HepG2 (cell line): ENCODE measurements around the gene TMEM200A. TPM values are rescaled to one million over a fixed set of nuclear protein-coding genes. Genes with fewer than 3 reads are reported as not detected.

Experiments
- ADNP ChIP-seq: sonication (generic); formaldehyde crosslinking; IDR thresholded peaks from 2 replicates; pipeline ENCODE4 v1.4.0; 2020; ENCODE audit warnings: missing genetic modification reagents
- FOXK2 ChIP-seq: fragments of 450-650 bp; IDR thresholded peaks from 2 replicates; pipeline ENCODE4 v1.6.1; 2016
- SAFB2 ChIP-seq: sonication (generic); formaldehyde crosslinking; IDR thresholded peaks from 2 replicates; pipeline ENCODE4 v1.5.1; 2020; ENCODE audit warnings: missing genetic modification reagents, low read depth, mild to moderate bottlenecking, borderline replicate concordance
- SETDB1 ChIP-seq: sonication (generic); formaldehyde crosslinking; IDR thresholded peaks from 2 replicates; pipeline ENCODE4 v1.5.1; 2020; ENCODE audit warnings: missing genetic modification reagents, mild to moderate bottlenecking, borderline replicate concordance
- SOX5 ChIP-seq: IDR thresholded peaks from 2 replicates; pipeline ENCODE4 v1.6.1; 2016; ENCODE audit warnings: borderline replicate concordance
- TARDBP ChIP-seq: sonication (generic); formaldehyde crosslinking; IDR thresholded peaks from 2 replicates; pipeline ENCODE4 v1.8.0; 2022; ENCODE audit warnings: mild to moderate bottlenecking, missing genetic modification reagents
- THAP11 ChIP-seq: IDR thresholded peaks from 2 replicates; pipeline ENCODE4 v1.6.1; 2016; ENCODE audit warnings: missing biosample characterization, missing genetic modification reagents
- ZBTB20 ChIP-seq: sonication (generic); formaldehyde crosslinking; IDR thresholded peaks from 2 replicates; pipeline ENCODE4 v1.8.1; 2023; ENCODE audit warnings: missing genetic modification reagents, low read depth, mild to moderate bottlenecking, borderline replicate concordance
- ZBTB7B ChIP-seq: sonication (generic); formaldehyde crosslinking; IDR thresholded peaks from 2 replicates; pipeline ENCODE4 v1.4.0; 2020; ENCODE audit warnings: missing genetic modification reagents
- ZNF251 ChIP-seq: sonication (generic); formaldehyde crosslinking; IDR thresholded peaks from 2 replicates; pipeline ENCODE4 v1.9.0; 2021; ENCODE audit warnings: mild to moderate bottlenecking, missing genetic modification reagents
- ZNF432 ChIP-seq: sonication (generic); formaldehyde crosslinking; IDR thresholded peaks from 2 replicates; pipeline ENCODE4 v1.5.0; 2020; ENCODE audit warnings: missing genetic modification reagents, mild to moderate bottlenecking, borderline replicate concordance
- ZNF543 ChIP-seq: sonication (generic); formaldehyde crosslinking; IDR thresholded peaks from 2 replicates; pipeline ENCODE4 v1.4.0; 2020; ENCODE audit warnings: mild to moderate bottlenecking, missing genetic modification reagents
- ZNF709 ChIP-seq: sonication (generic); formaldehyde crosslinking; IDR thresholded peaks from 2 replicates; pipeline ENCODE4 v1.5.0; 2020; ENCODE audit warnings: mild to moderate bottlenecking, missing genetic modification reagents
- ZNF792 ChIP-seq: IDR thresholded peaks from 2 replicates; pipeline ENCODE4 v1.6.1; 2016
- polyA plus RNA-seq, 8 experiments: library from polyadenylated mRNA; depleted of rRNA in 3 of 8; stranded (reverse) in 7 of 8; unstranded in 1 of 8; fragments of >200 nt; fragmentation: Illumina TruSeq in 4 of 8; extraction: Trizol in 4 of 8; gene quantifications; 2 replicates each; pipeline versions ENCODE4 v1.2.1 to v1.2.3, GENCODE V29; 2011 to 2016; ENCODE audit warnings: low read depth in 4 of 8, missing spikeins in 1 of 8, mixed read lengths in 1 of 8; ENCODE audit not compliant: insufficient read depth in 1 of 8
- total RNA-seq, 5 experiments: library from RNA; depleted of rRNA; stranded (reverse); fragments of >200 nt; fragmentation: Illumina TruSeq; extraction: Trizol; gene quantifications; 2 replicates each; pipeline ENCODE4 v1.2.3, GENCODE V29; 2016; ENCODE audit warnings: low read depth in 1 of 5
- TF ChIP-seq, protein P1 (sequence below): IDR thresholded peaks from 2 replicates; pipeline ENCODE4 v1.6.1; 2016; ENCODE audit warnings: missing biosample characterization, missing genetic modification reagents, low read depth
- TF ChIP-seq, protein P2 (sequence below): sonication (generic); formaldehyde crosslinking; IDR thresholded peaks from 2 replicates; pipeline ENCODE4 v1.5.0; 2020; ENCODE audit warnings: missing genetic modification reagents, mild to moderate bottlenecking, borderline replicate concordance
- TF ChIP-seq, protein P3 (sequence below): sonication (generic); formaldehyde crosslinking; conservative IDR thresholded peaks from 2 replicates; pipeline ENCODE4 v1.4.0; 2020; ENCODE audit warnings: missing genetic modification reagents
- TF ChIP-seq, protein P4 (sequence below): IDR thresholded peaks from 2 replicates; pipeline ENCODE4 v1.4.0; 2020; ENCODE audit warnings: mild to moderate bottlenecking, missing genetic modification reagents
- TF ChIP-seq, protein P5 (sequence below): sonication (generic); formaldehyde crosslinking; IDR thresholded peaks from 2 replicates; pipeline ENCODE4 v1.9.0; 2021; ENCODE audit warnings: missing genetic modification reagents, borderline replicate concordance
- TF ChIP-seq, protein P6 (sequence below): sonication (generic); formaldehyde crosslinking; IDR thresholded peaks from 2 replicates; pipeline ENCODE4 v1.8.1; 2023; ENCODE audit warnings: mild to moderate bottlenecking, missing genetic modification reagents

The TMEM200A gene
- total and polyA plus RNA-seq, 2 of the 13 experiments (the other 11 are each of a cell fraction or from before 2014, with no cell fraction given) = 0.34 TPM; not detected in 1

- TF ChIP-seq, protein P1, sequence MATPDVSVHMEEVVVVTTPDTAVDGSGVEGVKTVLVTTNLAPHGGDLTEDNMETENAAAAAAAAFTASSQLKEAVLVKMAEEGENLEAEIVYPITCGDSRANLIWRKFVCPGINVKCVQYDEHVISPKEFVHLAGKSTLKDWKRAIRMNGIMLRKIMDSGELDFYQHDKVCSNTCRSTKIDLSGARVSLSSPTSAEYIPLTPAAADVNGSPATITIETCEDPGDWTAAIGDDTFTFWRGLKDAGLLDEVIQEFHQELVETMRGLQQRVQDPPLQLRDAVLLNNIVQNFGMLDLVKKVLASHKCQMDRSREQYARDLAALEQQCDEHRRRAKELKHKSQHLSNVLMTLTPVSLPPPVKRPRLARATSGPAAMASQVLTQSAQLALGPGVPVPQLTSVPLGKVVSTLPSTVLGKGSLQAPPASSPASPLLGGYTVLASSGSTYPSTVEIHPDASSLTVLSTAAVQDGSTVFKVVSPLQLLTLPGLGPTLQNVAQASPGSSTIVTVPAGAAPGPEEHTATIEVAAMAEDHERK (CRISPR knock-in tag) = no peak
- TF ChIP-seq, protein P2, sequence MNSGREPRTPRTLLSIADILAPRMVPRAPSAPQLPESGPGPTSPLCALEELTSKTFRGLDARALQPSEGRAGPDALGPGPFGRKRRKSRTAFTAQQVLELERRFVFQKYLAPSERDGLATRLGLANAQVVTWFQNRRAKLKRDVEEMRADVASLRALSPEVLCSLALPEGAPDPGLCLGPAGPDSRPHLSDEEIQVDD (CRISPR knock-in tag) = no peak
- TF ChIP-seq ADNP (CRISPR knock-in tag) = no peak
- TF ChIP-seq ZNF251 = no peak
- TF ChIP-seq, protein P3, sequence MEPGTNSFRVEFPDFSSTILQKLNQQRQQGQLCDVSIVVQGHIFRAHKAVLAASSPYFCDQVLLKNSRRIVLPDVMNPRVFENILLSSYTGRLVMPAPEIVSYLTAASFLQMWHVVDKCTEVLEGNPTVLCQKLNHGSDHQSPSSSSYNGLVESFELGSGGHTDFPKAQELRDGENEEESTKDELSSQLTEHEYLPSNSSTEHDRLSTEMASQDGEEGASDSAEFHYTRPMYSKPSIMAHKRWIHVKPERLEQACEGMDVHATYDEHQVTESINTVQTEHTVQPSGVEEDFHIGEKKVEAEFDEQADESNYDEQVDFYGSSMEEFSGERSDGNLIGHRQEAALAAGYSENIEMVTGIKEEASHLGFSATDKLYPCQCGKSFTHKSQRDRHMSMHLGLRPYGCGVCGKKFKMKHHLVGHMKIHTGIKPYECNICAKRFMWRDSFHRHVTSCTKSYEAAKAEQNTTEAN (CRISPR knock-in tag) = 0 out of 2 replicates have a peak, but pooled peaks have one; percentile 50
- TF ChIP-seq ZNF543 (CRISPR knock-in tag) = no peak
- TF ChIP-seq, protein P4, sequence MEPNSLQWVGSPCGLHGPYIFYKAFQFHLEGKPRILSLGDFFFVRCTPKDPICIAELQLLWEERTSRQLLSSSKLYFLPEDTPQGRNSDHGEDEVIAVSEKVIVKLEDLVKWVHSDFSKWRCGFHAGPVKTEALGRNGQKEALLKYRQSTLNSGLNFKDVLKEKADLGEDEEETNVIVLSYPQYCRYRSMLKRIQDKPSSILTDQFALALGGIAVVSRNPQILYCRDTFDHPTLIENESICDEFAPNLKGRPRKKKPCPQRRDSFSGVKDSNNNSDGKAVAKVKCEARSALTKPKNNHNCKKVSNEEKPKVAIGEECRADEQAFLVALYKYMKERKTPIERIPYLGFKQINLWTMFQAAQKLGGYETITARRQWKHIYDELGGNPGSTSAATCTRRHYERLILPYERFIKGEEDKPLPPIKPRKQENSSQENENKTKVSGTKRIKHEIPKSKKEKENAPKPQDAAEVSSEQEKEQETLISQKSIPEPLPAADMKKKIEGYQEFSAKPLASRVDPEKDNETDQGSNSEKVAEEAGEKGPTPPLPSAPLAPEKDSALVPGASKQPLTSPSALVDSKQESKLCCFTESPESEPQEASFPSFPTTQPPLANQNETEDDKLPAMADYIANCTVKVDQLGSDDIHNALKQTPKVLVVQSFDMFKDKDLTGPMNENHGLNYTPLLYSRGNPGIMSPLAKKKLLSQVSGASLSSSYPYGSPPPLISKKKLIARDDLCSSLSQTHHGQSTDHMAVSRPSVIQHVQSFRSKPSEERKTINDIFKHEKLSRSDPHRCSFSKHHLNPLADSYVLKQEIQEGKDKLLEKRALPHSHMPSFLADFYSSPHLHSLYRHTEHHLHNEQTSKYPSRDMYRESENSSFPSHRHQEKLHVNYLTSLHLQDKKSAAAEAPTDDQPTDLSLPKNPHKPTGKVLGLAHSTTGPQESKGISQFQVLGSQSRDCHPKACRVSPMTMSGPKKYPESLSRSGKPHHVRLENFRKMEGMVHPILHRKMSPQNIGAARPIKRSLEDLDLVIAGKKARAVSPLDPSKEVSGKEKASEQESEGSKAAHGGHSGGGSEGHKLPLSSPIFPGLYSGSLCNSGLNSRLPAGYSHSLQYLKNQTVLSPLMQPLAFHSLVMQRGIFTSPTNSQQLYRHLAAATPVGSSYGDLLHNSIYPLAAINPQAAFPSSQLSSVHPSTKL (CRISPR knock-in tag) = peak; percentile 24; the same call in 1 of the 2 replicates
- TF ChIP-seq TARDBP = no peak
- no peak for TF ChIP-seq ZNF432 (CRISPR knock-in tag)
- TF ChIP-seq ZNF792 (CRISPR knock-in tag) = 0 out of 2 replicates have a peak, but pooled peaks have one; percentile 72
- no peak for TF ChIP-seq SAFB2 (CRISPR knock-in tag)
- TF ChIP-seq, protein P5, sequence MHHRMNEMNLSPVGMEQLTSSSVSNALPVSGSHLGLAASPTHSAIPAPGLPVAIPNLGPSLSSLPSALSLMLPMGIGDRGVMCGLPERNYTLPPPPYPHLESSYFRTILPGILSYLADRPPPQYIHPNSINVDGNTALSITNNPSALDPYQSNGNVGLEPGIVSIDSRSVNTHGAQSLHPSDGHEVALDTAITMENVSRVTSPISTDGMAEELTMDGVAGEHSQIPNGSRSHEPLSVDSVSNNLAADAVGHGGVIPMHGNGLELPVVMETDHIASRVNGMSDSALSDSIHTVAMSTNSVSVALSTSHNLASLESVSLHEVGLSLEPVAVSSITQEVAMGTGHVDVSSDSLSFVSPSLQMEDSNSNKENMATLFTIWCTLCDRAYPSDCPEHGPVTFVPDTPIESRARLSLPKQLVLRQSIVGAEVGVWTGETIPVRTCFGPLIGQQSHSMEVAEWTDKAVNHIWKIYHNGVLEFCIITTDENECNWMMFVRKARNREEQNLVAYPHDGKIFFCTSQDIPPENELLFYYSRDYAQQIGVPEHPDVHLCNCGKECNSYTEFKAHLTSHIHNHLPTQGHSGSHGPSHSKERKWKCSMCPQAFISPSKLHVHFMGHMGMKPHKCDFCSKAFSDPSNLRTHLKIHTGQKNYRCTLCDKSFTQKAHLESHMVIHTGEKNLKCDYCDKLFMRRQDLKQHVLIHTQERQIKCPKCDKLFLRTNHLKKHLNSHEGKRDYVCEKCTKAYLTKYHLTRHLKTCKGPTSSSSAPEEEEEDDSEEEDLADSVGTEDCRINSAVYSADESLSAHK (CRISPR knock-in tag) = 0 out of 2 replicates have a peak, but pooled peaks have one; percentile 64
- peak; percentile 34; the same call in 1 of the 2 replicates for TF ChIP-seq THAP11
- TF ChIP-seq FOXK2 = no peak
- TF ChIP-seq SETDB1 = no peak
- TF ChIP-seq, protein P6, sequence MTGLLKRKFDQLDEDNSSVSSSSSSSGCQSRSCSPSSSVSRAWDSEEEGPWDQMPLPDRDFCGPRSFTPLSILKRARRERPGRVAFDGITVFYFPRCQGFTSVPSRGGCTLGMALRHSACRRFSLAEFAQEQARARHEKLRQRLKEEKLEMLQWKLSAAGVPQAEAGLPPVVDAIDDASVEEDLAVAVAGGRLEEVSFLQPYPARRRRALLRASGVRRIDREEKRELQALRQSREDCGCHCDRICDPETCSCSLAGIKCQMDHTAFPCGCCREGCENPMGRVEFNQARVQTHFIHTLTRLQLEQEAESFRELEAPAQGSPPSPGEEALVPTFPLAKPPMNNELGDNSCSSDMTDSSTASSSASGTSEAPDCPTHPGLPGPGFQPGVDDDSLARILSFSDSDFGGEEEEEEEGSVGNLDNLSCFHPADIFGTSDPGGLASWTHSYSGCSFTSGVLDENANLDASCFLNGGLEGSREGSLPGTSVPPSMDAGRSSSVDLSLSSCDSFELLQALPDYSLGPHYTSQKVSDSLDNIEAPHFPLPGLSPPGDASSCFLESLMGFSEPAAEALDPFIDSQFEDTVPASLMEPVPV = no peak
- no peak for TF ChIP-seq ZNF709 (CRISPR knock-in tag)
- TF ChIP-seq SOX5 (CRISPR knock-in tag) = 0 out of 2 replicates have a peak, but pooled peaks have one; percentile 11
- TF ChIP-seq ZBTB7B (CRISPR knock-in tag) = no peak
- TF ChIP-seq ZBTB20 (CRISPR knock-in tag) = no peak
These were observed 3.7 kb upstream of the TMEM200A start (continued) for GRCh38 chr6:130362128-130362527.
